ENCODE results near the gene RNF34. TPM values are rescaled to one million over a fixed set of nuclear protein-coding genes. Genes with fewer than 3 reads are reported as not detected.

RNF34 gene
- total and polyA plus RNA-seq, 4 donors, result 13.9 to 49.2 (median 31.8) TPM

DNA sequence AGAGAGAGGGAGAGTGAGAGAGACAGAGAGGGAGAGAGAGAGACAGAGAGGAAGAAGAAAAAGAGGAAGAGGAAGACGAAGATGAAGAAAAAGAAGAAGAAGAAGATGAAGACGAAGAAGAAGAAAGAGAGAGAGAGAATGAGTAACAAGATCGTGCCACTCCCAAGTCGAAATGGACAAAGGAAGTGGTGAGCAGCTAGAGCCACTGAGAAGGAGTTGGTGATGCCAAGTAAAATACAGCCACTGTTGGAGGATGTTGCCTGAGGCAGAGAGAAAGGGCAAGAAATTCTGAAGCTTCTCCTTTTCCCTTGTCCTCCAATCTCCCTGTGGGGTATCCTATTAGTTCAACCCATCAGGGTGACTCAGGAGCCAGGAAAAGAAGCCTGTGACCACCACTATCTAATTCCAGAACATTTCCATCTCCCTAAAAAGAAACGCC, 35.2 kb upstream of the RNF34 start:
- DNase-seq (no peak), ATAC-seq (ENCODE audit: insufficient read depth, low FRiP score) (no peak)
- Histone ChIP-seq H3K4me1 (ENCODE audit: control insufficient read depth in 5 of 5, insufficient read depth in 5 of 5, low read length in 5 of 5) (no peaks in the 10 kb centered on the region), H3K27me3 (ENCODE audit: control insufficient read depth in 3 of 3, insufficient read depth in 3 of 3, low read length in 2 of 3) (peaks cover 0 to 2% (median 0%) of the 10 kb centered on the region in 3 donors), H3K9me3 (ENCODE audit: control insufficient read depth in 4 of 4, insufficient read depth in 3 of 4, low read length in 3 of 4) (no peaks in the 10 kb centered on the region), H3K4me3 (no peak overlapping the region), H3K27ac (ENCODE audit: low read depth in 1 of 2, low read length in 1 of 2) (no peak overlapping the region), H3K36me3 (ENCODE audit: control insufficient read depth in 4 of 4, insufficient read depth in 4 of 4, low read length in 4 of 4) (no peaks in the 10 kb centered on the region), H3K9ac (ENCODE audit: insufficient read depth in 1 of 2, low read length in 2 of 2) (no peak overlapping the region)
- TF ChIP-seq, protein P1, sequence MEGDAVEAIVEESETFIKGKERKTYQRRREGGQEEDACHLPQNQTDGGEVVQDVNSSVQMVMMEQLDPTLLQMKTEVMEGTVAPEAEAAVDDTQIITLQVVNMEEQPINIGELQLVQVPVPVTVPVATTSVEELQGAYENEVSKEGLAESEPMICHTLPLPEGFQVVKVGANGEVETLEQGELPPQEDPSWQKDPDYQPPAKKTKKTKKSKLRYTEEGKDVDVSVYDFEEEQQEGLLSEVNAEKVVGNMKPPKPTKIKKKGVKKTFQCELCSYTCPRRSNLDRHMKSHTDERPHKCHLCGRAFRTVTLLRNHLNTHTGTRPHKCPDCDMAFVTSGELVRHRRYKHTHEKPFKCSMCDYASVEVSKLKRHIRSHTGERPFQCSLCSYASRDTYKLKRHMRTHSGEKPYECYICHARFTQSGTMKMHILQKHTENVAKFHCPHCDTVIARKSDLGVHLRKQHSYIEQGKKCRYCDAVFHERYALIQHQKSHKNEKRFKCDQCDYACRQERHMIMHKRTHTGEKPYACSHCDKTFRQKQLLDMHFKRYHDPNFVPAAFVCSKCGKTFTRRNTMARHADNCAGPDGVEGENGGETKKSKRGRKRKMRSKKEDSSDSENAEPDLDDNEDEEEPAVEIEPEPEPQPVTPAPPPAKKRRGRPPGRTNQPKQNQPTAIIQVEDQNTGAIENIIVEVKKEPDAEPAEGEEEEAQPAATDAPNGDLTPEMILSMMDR (IDR thresholded peaks at IDR 0.05; ENCODE audit: control extremely low read depth, extremely low read depth), result no peak
- WGBS, 2 donors, result 38 to 64% methylated on average over 5 of the region's 5 CpGs

- ATAC-seq (ENCODE audit: insufficient read depth, low FRiP score), result no peak
- no peak overlapping the region for H3K27ac ChIP-seq (ENCODE audit: low read depth in 1 of 2, low read length in 1 of 2)
- peaks cover 0 to 2% (median 0%) of the 10 kb centered on the region in 3 donors for H3K27me3 ChIP-seq (ENCODE audit: control insufficient read depth in 3 of 3, insufficient read depth in 3 of 3, low read length in 2 of 3)
- no peaks in the 10 kb centered on the region for H3K36me3 ChIP-seq (ENCODE audit: control insufficient read depth in 4 of 4, insufficient read depth in 4 of 4, low read length in 4 of 4)
- H3K9ac ChIP-seq (ENCODE audit: insufficient read depth in 1 of 2, low read length in 2 of 2), result no peak overlapping the region
- 71 to 85% methylated on average over 5 of the region's 5 CpGs for WGBS, 2 donors
- H3K4me3 ChIP-seq, result no peak overlapping the region
- H3K4me1 ChIP-seq (ENCODE audit: control insufficient read depth in 5 of 5, insufficient read depth in 5 of 5, low read length in 5 of 5), result no peaks in the 10 kb centered on the region
- TF ChIP-seq, protein P1 (IDR thresholded peaks at IDR 0.05; ENCODE audit: control extremely low read depth, extremely low read depth), result no peak
- H3K9me3 ChIP-seq (ENCODE audit: control insufficient read depth in 4 of 4, insufficient read depth in 3 of 4, low read length in 3 of 4), result no peaks in the 10 kb centered on the region
- no peak for DNase-seq
Observed at GRCh38 chr12:121365416-121366062, 34.4 kb upstream of the RNF34 start.

- TF ChIP-seq, protein P1 (IDR thresholded peaks at IDR 0.05; ENCODE audit: control extremely low read depth, extremely low read depth), result no peak
- H3K27ac ChIP-seq (ENCODE audit: low read depth in 1 of 2, low read length in 1 of 2), result no peak overlapping the region
- 67 to 72% methylated on average over 4 of the region's 4 CpGs for WGBS, 2 donors
Observed at GRCh38 chr12:121366063-121366459, 33.9 kb upstream of the RNF34 start.

GRCh38 chr12:121371404-121371803, 28.5 kb upstream of the RNF34 start:
- no peak for ATAC-seq (ENCODE audit: insufficient read depth, low FRiP score)

More at GRCh38 chr12:121366063-121366459, 33.9 kb upstream of the RNF34 start:
- H3K9me3 ChIP-seq (ENCODE audit: control insufficient read depth in 4 of 4, insufficient read depth in 3 of 4, low read length in 3 of 4), result no peaks in the 10 kb centered on the region
- no peak overlapping the region for H3K4me3 ChIP-seq
- no peak for DNase-seq
- H3K4me1 ChIP-seq (ENCODE audit: control insufficient read depth in 5 of 5, insufficient read depth in 5 of 5, low read length in 5 of 5), result no peaks in the 10 kb centered on the region
- peaks cover 0 to 2% (median 0%) of the 10 kb centered on the region in 3 donors for H3K27me3 ChIP-seq (ENCODE audit: control insufficient read depth in 3 of 3, insufficient read depth in 3 of 3, low read length in 2 of 3)
- no peak for ATAC-seq (ENCODE audit: insufficient read depth, low FRiP score)
- no peak overlapping the region for H3K9ac ChIP-seq (ENCODE audit: insufficient read depth in 1 of 2, low read length in 2 of 2)
- H3K36me3 ChIP-seq (ENCODE audit: control insufficient read depth in 4 of 4, insufficient read depth in 4 of 4, low read length in 4 of 4), result no peaks in the 10 kb centered on the region

More at GRCh38 chr12:121371404-121371803, 28.5 kb upstream of the RNF34 start:
- 64 to 82% methylated on average over 6 of the region's 6 CpGs for WGBS, 2 donors
- Histone ChIP-seq H3K4me1 (ENCODE audit: control insufficient read depth in 5 of 5, insufficient read depth in 5 of 5, low read length in 5 of 5) (no peaks in the 10 kb centered on the region), H3K27me3 (ENCODE audit: control insufficient read depth in 3 of 3, insufficient read depth in 3 of 3, low read length in 2 of 3) (no peaks in the 10 kb centered on the region), H3K27ac (ENCODE audit: low read depth in 1 of 2, low read length in 1 of 2) (no peak overlapping the region), H3K9ac (ENCODE audit: insufficient read depth in 1 of 2, low read length in 2 of 2) (no peak overlapping the region), H3K9me3 (ENCODE audit: control insufficient read depth in 4 of 4, insufficient read depth in 3 of 4, low read length in 3 of 4) (no peaks in the 10 kb centered on the region), H3K4me3 (no peak overlapping the region), H3K36me3 (ENCODE audit: control insufficient read depth in 4 of 4, insufficient read depth in 4 of 4, low read length in 4 of 4) (no peaks in the 10 kb centered on the region)
- TF ChIP-seq, protein P1 (IDR thresholded peaks at IDR 0.05; ENCODE audit: control extremely low read depth, extremely low read depth), result no peak
- DNase-seq, result no peak
